ENCODE measurements around the gene APBA2.

Gene APBA2

DNA sequence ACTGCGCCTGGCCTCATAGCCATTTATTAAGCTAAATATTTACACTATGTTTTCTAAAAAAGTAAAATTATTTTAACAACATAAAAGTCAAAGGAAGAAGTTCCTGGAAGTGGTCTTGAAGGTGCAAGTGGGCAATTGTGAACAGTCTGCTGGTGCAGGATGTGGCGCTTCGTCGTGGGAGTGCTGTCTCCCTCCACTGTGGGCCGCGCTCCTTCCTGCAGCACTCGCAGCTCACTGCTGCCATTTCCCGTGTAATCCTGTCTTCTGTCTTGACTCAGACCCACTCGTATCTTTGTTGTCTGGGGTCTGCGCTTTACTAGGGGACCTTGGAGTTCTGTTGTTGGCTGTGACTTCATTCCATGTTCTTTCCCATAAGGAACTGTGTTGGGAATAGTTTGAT, 56.3 kb downstream of the APBA2 start:
- DNase-seq, result no peak

DNA sequence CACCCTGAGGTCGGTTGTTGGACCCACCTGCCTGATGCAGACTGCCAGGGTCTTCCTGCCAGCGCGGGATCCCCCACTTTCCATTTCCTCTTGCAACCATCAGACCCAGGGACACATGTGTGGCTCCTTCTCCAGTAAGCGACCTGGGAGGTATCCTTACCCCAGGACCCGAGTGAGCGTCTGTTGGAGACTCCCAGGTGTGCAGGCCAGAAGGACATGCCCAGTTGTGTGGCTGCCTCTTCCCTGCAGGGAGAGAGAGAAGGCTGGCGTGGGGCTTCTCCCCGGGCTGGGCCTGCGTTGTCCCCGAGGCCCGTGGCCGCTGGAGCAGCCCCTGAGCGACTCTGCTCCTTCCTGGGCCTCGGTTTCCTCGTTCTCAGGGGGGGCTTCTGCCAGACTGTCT, 56.8 kb downstream of the APBA2 start:
- DNase-seq, result no peak

DNA sequence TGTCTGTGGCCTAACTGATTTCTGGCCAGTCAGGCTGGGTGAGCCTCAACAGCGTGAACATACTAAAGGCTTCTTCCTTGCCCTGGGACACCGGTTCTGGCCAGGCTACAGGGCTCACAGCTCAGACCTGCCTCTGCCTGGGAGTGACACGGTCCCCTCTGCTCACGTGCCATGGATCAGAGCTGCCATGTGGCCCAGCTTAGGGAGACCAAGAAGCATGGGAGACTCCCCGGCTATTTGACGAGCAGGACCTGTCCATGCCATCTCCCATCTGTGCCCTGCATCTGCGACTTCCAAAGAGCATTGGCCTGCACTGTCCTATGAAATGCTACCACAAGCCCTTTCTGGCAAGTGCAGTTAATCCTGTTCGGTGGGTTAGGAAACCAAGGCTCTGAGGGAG, 57.4 kb downstream of the APBA2 start:
- DNase-seq, result no peak

DNA sequence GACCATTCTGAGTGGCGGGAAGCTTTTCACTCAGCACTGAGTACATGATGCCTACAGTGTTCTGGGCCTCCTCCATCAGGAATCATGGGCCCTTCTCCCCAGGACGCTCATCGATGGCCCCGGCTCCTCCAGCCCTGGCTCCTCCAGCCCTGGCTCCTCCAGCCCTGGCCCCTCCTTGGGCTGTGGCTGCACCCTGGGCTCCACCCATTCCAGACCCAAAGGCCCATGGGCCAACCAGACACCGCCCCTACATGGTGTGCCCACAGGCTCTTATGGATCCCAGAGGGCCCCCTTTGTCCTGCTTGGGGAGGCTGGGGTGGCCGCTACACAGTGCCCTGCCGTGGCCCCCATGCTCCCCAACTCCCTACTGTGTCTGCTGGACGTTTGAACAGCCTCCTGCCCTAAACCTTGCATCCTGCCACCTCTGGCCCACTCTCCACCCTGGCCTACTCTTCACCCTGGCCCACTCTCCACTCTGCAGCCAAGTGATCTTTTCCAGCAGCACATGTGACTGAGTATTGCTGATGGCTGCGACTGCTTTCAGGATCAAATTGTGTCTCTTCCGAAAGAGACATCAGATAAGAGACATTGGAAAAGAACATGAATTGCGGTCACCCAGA, 57.9 kb downstream of the APBA2 start:
- no peak for DNase-seq

DNA sequence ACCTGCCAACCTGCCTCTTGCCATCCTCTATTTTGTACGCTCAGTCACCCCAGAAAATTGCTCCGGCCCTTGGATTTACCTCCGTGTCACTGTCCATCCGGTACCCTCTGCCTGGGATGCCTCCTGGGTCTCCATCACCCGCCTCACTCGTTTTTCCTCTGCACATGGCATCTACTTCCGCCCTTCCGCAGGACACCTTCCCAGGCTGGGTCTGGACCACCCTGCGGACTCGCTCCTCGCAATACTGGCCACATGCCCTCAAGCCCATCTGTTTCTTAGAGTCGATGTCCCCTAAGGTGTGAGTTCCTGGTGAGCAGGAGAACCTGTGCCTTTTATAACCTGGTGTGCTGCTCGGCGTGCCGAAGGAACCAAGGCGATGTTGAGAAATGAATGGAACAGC, 58.5 kb downstream of the APBA2 start:
- no peak for DNase-seq

DNA sequence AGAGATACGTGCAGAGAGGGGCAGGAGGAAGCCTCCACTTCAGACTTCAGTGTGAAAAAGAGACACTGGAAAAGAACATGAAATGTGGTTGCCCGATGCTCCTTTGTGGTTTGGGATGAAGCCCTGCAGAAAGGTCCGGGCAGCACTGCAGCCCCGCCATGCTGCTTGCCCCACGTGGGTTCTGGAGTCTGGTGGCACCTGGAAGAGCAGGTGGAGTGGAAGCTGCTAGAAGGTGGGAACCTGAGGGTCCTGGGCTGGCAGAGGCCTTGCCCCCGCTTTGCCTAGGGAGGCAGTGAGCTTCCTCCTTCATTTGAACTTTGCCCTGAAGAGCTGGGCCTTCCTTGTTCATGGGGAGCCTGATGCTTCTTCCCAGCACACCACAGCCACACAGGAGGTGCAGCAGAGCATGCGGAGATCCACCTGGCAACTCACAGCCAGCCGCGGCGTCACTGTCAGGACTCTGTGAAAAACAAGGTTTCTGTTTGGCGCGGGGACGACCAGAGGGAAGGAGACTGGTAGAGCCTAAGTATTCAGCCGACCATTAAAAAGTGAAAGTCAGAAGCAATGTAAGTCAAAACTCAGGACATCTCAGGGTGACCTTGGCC, 59.0 kb downstream of the APBA2 start:
- DNase-seq, result no peak

DNA sequence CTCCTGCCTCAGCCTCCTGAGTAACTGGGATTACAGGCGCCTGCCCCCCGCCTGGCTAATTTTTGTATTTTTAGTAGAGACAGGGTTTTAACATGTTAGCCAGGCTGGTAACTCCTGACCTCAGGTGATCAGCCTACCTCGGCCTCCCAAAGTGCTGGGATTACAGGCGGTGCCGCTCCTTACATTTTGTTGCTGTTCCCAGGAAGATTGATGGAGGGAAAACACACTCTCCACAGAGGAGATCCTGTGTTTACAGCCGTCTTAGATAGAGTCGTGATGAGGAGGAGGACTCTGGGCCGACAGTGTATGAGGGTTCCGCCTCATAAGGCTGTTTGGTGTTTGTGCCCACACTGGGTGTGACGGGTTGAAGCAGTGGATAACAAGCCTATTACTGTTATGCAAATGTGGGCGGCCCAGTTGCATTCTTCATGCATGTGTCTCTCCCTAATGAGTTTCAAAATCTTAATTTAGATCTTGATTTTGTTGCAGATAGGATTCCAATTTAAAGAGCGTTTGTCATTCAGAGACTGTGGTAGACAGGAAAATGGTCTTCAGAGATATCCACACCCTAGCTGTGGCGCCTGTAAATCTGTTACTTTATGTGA, 60.0 kb downstream of the APBA2 start:
- no peak for DNase-seq

DNA sequence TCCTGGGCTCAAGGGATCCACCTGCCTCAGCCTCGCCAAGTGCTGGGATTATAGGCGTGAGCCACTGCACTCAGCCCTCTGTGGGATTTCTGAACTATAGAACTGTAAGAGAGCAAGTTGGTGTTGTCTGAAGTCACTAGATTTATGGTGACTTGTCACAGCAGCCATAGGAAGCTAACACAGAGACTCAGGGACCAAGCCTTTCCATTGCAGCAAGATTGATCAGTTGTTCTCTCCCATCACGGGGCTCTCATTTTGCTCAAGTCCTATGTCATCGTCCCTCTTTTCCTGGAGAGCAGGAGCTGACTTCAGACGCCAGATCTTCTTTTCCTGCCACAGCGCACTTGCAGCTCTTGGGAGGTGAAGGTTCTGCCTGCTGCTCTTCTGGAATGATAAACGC, 61.0 kb downstream of the APBA2 start:
- no peak for DNase-seq

DNA sequence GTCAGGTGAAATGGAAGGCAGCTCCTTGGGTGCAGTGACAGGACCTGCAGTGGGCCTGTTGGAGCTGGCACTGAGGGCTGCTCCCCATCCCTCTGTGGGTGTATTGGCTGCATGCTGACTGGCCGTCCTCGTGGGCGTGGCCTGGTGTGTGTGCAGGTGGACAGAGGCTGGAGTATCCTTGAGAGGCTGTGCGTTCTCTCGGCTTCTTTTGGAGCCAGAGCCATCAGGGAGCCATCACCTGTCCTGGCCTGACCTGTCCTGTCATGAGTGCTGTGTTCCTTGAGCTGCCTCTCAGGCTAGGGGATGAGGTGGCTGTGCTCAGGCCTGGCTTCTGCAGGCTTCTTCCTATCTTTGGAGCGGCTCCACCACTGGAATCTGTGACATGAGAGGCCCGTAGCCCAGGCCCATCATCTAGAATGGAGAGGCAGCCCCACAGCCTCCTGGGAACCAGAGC, 61.5 kb downstream of the APBA2 start:
- DNase-seq, result no peak

DNA sequence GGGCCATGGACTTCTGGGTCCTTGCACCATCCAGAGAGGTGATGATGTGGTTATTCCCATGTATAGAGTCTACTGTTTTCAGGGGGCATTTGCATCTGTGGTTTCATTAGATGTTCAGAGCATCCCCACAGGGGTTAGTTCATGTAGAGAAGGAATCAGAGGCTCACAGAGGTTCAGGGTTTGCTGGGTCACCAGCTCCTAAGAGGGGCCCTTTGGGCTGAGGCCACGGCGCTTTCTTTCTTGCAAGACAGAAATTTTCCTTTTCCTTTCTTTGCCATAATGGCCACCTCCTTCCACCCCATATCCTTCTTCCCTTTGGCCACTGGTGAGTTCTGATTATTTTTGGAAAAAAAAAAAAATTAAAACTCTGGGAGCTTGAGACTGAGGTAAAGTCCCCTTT, 62.3 kb downstream of the APBA2 start:
- no peak for DNase-seq

DNA sequence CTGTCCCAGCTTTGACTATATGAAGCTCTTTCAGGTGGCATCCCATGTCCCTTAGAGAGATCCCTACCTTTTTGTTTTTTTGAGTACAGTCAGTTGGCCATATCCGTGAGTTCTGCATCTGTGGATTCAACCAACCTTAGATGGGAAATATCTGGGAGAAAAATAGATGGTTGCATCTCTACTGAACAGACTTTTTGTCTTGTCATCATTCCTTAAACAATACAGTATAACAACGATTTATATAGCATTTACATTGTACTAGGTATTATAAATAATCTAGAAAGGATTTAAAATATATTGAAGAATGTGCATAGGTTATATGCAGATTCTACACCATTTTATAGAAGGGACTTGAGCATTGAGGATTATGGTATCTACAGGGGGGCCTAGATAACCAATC, 65.1 kb downstream of the APBA2 start:
- DNase-seq, result no peak

DNA sequence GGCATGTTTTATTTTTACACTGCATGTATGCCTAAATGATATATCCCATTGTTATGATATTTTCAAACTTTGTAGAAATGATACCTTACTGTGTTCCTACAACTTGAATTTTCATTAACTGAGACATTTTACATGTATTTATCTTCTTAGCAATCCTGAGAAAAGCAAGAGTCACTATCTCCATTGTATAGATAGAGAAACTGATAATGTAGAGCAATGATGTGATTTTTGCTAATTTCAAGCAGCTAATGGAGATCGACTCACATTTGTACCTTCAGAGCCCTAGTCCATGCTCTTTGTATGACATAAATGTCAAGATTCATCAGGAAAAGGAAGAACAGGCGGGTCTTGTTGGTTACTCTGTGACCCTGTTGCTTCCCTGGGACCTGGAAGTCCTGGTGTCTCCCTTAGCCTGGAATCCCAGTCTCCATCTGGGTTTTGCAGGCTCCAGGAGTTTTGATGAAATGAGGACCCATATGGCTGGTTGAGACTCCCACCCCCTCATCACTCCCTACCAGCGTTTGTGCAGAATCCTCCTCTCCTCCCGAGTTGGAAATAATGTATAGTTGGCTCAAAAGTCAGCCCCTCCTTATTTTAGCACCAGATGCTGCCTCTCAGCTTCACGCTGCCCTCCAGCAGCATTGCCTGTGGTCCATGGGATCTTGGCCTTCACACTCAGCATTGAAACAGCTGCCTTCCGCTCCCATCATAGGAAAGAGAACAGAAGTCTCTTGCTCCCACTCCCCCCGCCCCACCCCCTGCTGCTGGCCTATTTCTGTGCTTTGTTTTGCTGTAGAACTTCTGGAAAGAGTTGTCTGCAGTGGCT, 67.1 kb downstream of the APBA2 start:
- DNase-seq, result no peak

DNA sequence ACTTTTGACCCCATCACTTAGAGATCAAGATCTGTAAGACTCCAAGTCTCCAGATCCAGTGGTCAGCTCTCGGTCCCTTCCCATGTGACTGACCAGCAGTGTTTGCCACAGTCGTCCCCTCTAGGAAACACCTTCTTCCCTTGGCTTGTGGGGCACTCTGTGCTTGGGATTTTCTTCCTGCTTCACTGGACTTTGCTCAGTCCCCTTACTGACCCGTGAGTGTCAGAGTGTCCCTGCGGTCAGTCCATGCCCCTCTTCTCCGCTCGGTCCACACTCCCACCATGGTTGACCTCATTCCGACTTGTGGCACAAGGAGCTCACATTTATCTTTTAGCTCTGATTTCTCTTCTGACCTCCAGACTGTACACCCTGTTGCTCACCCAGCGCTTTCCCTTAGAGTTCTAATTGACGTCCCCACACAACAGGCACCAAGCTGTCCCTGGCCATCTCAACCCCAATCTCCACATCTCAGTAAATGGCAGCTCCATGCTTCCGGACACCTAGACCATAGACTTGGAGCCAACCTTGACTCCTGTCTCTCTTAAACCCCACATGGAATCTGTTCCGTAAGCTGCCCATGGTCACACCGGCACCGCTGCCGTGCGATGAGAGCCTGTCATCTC, 67.9 kb downstream of the APBA2 start:
- no peak for DNase-seq

DNA sequence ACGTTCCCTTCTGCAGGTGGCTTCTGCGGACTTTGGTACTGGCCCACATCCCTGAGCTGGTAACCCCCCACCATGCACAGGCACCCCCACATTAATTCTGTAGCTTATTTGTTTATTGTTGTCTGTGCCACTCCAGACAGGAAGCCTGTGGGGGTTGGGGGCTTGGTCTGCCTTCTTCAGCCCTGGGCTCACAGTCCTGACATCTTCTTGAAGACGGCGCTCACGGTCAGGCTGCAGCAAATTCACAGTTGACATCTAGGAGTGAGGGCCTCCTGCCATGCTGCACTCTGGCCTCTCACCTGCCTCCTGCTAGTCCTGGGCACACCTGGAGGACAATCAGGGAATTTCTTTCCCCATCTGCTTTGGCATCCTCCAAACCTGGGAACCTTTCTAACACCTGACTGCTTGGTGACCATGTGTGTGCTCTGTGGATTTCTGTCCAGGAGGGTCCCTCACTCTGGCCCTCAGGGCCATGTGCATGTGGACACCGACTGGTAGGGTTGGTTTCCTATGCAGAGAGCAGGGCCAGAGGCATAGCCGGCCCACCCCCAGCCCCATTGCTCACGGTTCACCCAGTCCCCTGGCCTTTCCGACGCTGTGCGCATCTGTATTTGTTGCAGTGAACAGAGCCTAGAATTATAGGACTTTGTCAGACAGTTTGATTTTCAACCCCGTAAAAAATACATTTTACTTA, 68.8 kb downstream of the APBA2 start:
- no peak for DNase-seq

DNA sequence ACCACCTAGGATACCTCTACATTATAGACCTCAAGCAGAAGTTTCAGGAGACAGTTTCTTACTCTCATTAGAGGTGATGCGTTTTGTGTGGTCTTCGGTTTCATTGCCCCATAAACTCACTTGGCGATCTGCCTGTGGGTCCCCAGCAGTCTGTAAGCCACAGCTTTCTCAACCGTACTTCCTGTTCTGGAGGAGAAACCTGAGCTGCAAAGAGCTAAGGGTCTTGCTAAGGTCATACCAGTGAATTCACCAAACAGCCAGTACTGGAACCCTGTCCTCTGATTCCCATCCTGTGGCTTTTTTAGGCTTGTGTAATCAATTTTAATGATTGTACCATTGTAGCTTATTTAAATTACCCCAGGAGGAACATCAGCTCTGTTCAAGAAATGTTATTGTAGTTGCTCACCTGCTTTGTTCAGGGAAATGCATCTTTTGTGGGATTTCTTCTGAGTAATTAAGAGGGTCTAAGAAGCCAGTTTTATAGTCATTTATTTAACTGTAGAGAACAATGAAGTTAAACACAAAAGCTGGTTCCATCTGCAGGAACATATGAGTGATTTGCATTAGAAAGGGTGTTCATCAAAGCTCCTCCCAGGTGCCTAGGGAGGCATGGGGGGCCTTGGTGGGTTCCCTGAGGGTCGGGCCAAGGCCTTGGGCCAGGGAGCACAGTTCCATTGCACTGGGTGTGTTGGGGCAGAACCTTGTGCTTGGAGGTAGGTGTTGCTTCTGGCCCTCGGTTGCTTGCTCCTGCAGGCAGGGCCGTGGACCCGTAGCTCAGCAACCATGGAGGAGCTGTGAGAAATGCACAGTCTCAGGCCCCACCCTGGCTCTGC, 69.6 kb downstream of the APBA2 start:
- no peak for DNase-seq

DNA sequence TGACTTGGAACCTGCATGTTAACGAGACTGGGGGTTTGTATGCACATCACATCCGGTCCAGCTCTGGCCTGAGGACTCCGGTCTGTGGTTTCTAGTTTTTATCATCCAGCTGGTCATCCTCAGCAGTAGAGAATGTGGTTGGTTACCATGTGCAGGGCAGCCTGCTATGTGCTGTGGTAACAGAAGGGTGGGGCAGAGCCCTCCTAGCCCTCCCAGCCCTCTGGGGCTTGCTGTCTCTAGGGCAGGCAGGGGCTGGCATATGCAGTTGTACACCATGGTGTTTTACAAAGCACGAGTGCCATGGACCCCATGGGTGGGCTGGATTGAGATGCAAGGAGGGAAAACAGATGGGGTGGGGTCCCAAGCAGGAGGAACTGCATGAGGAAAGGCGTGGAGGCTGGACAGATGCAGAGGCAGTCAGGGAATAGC, 70.2 kb downstream of the APBA2 start:
- DNase-seq, result no peak

DNA sequence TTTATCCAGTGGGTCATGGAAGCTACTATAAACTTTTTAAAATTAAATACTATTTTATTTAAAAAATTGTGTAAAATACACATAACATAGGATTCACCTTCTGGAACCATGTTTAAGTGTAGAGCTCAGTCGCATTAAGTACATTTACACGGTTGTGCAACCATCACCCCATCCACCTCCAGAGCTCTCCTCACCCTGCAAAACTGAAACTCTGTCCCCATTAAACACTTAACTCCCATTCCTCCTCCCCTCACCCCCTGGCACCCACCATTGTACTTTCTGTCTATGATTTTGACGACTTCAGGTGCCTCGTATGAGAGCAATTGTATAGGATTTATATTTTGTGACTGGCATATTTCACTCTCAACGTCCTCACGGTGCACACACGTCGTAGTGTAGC, 70.7 kb downstream of the APBA2 start:
- no peak for DNase-seq

DNA sequence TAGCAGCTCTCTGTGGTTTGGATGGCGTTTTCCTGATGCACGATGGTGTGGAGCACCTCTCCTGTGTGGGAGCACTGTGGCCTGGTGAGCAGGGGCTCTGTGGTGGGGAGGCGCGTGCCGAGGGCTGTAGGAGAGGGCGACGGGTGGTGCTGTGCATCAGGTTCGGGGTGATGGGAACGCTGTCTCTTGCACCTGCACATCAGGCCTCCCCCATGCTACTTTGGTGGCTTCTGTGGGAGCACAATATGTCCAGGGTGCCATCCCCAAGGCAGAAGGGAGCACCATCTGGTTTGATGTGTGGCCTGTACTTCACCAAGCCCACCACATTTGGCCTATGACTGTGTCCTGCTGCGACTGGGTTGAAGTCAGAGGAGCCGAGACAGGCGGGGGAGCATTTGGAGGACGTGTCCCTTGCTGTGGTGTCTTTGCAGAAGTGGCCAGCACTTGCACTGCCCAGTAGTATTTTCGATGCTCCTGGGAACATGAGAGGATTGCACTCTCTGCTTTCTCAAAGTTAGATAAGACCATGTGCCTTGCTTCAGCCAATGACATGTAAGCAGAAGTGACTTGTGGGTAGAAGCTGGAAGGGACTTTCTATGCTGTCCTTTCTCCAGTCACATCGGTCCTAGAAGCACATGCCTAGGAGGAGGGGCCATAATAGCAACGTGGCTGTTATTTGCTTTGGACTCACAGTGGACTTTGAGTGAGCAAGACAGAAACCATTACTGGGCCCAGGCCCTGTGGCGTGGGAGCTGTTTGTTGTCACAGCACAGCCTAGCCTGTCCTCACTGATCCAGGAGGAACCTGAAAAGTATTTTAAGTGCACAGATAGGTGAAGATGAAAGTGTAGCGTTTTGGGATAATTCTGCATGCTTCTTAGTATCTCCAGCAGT, 72.1 kb downstream of the APBA2 start:
- no peak for DNase-seq

DNA sequence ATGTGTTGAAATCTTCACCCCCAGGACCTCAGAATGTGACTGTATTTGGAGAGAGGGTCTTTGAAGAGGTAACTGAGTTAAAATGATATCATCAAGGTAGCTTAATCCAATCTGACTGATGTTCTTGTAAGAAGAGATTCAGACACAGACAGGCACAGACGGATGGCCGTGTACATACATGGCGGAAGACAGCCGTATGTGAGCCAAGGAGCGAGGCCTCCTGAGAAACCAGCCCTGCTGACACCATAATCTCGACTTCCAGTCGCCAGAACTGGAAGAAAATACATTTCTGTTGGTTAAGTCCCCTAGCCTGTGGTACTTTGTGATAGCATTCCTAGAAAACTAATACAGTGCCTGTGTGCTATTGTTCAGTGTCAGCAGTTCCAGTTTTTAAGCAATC, 73.6 kb downstream of the APBA2 start:
- DNase-seq, result no peak

DNA sequence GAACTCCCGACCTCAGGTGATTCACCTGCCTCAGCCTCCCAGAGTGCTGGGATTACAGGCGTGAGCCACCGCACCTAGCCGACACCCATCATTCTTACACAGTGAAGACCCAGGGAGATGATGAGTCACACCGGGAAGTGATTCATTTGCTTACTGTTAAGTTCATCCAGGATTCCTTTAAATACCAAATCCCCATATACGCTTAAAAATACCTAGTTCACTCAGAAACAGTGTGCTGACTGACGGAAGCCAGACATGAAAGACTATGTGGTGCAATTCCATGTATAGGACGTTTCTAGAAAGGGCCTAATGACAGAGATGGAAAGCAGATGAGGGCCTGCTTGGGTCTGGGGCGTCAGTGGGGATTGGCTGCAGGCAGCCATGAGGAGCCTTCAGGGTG, 75.2 kb downstream of the APBA2 start:
- peak; percentile 27 for DNase-seq

DNA sequence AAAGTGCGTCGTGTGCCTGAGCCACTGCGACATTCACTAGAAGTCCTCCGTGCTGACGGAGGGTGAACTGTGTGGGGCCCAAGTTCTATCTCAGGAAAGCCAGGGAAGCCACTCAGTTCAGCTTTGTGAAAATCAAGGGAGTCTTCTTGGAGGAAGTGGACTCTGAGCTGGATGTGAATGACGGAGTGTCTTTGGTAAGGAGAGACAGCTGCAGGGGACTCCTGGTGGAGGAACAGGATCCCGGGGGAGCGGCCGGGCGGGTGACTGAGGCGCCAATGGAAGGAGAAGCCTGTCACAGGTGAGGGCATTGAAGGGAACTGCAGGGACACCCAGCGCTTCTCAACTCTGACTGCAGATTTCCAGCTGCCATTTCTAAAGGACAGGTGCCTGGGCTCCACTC, 75.6 kb downstream of the APBA2 start:
- no peak for DNase-seq
